Right kidney (tissue), 1 donor: Measurements from ENCODE around the gene MNS1.
"Not testable (repeated sequence)": the region's sequence is repeated elsewhere in the genome, so short reads cannot be mapped to it uniquely, and the experiment has no call there.

Experiments used
- DNase-seq: peaks from one replicate; pipeline ENCODE4 v3.0.0-alpha.2; 2016

MNS1 gene

DNA sequence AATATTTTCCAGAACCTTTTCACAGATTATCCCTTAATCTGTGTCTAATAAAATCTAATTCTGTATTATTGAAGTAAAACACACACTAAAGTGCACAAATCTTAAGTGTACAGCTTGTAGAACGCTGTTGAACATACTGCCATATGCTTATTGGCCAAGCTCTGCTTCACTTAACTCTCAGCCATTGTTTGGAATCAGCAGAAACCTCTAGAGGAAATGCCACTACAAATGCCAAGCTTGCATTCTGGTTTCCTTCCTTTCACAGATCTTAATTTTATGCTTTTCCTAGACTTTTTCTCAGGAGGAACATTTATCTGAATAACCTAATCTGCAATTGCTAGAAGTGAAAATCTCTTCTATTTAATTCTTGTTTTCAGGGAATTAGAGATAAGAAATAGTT is 10.1 kb downstream of the MNS1 start:
- DNase-seq = no peak

DNA sequence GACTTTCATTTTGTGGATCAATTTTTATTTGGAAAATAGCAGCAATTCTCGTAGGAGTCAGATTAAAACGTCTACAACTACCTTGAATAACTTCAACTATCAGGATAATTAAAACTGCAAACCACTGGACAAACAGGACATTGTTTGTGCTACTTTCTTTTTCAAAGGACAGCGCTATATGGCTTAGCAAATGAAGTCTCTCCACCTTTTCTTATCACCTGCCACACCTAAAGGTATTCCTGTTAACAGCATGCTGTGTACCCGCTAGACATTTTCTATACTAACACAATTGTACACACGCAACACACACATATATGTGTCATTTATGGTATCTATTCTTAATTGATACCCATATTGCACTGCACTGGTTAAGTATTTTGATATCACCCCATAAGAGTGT is 19.2 kb downstream of the MNS1 start:
- no peak for DNase-seq

DNA sequence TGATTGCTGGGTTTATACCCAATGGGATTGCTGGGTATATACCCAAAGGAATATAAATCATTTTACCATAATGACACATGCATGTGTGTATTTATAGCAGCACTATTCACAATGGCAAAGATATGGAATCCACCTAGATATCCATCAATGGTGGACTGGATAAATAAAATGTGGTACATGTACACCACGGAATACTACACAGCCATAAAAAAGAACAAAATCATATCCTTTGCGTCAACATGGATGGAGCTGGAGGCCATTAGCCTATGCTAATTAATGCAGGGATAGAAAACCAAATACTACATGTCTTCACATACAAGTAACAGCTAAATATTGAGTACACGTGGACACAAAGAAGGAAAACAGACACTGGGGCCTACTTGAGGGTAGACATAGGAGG is 22.6 kb downstream of the MNS1 start:
- no peak for DNase-seq

DNA sequence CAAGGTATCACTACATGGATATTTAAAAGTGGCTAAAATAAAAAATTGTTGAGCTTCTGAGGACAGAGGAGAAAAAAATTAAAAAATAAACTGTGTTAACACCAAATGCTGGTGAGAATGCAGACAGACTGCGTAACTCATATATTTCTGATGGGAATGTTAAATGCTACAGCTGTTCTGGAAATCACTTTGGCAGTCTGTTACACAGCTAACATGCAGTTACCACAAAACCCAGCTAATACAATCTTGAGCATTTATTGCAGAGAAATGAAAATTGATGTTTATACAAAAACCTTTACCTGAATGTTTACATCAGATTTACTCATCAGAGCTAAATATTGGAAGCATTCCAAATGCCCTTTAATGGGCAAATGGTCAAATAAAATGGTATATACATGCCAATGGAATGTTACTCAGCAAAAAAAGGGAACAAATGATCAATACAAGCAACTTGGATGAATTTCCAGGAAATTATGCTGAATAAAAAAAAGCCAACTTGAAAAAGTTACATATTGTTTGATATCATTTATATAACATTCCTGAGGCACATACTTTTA is 24.6 kb downstream of the MNS1 start:
- DNase-seq = no peak

DNA sequence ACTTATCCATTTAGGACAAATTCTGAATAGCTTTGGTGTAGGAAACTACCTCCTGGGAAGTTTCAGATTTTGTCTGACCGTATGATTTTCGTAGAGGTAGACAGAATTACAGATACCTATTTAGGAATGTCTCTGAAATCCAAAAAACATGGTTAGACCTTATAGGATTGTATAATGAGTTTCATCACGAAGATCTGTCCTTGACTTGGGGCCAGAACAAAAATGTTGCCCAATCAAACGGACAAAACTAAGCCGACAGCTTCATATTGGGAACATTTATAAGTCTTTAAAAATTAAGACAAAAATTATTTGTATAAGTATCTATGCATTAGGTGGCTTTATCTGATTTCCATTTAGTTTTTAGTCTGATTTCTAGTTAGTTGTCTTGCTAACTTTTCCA is 32.6 kb downstream of the MNS1 start:
- no peak for DNase-seq

DNA sequence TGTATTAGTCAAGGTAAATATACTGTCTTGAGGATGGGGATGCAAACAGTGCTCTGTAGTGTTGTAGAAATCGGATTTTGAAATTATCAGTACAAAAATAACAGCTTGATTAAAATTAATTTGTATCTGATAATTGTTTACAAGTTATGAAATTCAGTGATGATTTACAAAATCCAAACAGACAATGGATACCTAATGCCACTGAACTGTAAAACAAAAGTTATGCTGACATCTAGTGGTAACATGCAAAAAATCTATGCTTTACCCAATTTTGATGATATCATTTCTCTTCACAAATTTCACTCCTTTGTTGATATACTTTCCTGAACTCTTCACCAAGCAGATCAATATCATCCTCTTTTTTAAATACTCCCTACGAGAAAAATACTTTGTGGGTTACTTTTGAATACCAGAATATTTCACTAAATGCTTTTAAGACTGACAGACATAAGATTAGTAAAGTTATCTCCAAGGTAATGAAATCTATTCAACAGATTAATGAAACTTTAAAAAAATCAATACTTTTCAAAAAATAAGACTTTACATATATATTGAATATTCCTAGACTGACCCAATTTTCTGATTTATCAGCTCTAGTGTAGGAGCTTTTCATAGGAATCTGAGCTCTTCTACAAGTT is 36.0 kb downstream of the MNS1 start:
- no peak for DNase-seq

DNA sequence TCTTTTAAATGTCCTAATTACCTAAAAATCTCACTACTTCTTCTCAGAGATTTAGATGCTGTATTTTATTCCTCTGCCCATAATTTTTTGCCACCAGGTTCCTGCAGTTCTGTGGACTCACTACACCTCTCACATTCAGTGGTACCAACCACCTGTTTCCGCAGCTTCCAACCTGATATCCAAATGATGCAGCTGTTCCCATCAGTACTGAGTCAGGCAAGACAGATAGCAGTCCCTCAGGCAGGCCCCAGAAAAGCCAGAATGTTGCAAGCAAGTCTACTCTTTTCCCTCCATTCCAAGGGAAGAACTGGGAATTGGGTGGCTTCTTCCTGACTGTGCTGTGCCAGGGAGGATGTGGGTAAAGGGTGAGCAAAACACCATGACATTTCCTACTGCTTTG is 39.0 kb downstream of the MNS1 start:
- no peak for DNase-seq

DNA sequence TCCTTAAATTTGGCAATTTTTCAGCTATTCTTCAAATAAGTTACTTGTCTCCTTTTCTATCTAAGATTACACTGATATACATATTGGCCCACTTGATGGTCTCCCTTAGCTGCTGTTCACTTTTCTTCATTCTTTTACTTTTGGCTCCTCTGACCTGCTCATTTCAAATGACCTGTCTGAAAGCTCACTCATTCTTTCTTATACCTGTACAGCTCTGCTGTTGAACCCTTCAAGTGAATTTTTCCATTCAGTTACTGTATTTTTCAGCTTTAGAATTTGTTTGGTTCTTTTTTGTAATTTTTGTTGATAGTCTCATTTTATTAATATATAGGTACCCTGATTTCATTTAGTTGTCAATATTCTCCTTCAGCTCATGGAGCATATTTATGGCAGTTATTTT is 39.7 kb downstream of the MNS1 start:
- DNase-seq = no peak

DNA sequence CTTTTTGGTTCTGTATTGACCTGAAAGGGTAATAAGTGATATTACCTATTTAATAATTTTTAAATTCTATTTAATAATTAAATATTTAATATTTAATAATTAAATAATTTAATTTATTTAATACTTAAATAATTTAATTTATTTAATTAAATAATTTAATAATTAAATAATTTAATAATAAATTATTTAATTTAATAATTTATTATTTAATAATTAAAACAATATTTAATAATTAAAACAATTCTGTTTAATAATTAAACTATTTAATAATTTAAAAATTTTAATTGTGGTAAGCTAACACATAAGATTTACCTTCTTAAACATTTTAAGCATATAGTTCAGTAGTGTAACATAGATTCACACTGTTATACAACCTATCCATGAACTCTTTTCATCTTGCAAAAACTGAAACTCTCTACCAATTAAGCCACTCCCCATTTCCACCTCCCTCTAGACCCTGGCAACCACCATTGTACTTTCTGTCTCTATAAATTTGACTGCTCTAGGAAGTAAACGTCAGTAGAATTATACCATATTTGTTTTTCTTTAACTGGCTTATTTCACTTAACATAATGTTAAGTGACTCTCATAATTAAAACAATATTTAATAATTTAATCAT is 51.7 kb downstream of the MNS1 start:
- DNase-seq = not testable (repeated sequence)

DNA sequence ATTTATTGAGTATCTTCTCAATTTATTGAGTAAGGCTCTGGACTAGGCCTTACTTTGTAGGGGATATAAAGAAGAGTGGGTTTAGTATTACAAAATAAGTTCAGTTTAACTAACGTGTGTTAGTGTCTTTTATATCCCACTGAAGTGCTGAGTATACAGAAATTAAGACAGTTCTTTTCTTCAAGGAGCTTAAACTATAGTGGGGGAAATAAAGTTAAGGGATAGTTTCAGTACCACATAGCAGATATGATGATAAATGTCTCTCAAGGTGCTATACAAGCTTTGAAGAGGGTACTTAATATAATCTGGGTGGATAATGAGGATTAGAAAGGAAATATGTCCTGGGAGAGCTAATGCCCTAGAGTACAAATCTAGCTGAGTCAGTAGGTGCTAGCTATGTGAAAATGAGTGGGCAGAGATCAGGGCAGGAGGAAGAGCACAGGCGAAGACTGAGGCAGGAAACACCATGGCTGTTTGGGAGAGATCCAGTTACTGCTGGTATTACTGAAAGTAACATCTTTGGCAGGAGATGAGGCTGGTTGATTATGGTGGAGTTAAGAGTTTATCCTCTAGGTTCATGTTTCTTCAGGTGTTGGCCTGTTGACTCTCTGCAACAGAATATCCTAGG is 53.7 kb downstream of the MNS1 start:
- DNase-seq = no peak

DNA sequence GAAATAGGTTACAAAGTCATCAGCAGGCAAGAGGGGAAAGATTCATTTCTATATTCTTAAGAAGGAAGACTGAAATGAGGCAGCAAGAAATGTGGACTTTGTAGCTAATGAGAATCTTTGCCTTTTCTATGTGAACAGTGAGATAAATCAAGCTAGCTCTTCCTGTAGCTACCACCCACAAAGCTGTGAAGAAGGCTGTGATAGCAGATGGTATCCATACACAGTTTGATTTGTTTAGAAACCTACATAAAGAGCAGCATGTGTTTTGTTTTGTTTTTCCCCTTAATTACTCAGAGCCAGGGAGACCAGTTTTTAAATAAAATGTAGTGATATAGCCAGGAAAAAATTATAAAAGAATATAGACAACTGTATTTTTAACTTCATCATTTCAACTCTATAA is 54.2 kb downstream of the MNS1 start:
- no peak for DNase-seq

DNA sequence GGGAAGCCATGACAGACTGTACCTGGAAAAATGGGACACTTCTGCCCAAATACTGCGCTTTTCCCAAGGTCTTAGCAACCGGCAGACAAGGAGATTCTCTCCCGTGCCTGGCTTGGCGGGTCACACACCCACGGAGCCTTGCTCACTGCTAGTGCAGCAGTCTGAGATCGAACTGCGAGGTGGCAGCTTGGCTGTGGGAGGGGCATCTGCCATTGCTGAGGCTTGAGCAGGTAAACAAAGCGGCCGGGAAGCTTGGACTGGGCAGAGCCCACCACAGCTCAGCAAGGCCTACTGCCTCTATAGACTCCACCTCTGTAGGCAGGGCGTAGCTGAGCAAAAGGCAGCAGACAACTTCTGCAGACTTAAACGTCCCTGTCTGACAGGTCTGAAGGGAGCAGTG is 65.7 kb downstream of the MNS1 start:
- DNase-seq = not testable (repeated sequence)

DNA sequence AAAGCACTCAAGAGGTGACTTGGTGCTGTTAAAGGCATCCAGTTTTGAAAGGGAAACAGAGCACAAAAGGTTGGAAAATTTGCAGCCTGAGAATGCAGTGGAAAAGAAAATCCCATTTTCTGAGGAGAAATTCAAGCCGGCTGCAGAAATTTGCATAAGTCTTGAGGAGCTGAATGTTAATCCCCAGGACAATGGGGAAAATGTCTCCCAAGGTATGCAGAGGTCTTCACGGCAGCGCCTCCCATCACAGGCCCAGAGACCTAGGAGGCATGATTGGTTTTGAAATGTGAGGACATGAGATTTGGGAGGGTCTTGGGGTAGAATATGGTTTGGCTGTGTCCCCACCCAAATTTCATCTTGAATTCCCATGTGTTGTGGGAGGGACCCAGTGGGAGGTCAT is 67.6 kb downstream of the MNS1 start:
- DNase-seq = not testable (repeated sequence)

DNA sequence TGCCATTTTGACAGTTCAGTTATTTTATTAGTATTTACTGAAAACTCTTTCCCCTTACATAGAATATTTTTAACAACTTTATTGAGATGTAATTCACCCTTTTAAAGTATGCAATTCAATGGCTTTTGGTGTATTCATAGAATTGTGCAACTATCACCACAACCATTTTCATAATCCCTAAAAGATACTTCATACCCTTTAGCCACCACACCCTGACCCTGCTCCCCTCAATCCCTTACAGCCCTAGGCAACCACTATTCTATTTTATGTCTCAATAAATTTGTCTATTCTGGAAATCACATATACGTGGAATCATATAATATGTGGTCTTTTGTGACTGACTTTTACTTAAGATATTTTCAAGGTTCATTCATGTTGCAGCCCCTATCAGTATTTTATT is 70.0 kb downstream of the MNS1 start:
- no peak for DNase-seq

DNA sequence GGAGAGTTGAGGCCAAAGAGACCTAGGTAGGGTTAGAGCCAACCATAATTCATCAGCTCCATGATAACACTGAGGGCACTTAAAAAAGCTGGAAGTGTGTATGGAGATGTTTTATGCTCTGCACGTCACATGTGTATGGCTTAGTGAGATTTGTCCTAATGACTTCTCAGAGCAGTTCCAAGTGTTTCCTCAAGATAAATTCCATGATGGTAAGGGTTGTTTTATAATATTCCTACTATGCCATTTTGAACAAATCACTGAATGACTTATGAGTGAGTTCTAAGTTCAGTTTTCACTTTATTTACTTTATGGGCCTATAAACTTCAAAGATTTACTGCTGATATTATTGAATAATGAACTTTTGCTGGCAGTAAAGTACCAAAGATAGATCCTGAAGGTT is 71.7 kb downstream of the MNS1 start:
- no peak for DNase-seq

DNA sequence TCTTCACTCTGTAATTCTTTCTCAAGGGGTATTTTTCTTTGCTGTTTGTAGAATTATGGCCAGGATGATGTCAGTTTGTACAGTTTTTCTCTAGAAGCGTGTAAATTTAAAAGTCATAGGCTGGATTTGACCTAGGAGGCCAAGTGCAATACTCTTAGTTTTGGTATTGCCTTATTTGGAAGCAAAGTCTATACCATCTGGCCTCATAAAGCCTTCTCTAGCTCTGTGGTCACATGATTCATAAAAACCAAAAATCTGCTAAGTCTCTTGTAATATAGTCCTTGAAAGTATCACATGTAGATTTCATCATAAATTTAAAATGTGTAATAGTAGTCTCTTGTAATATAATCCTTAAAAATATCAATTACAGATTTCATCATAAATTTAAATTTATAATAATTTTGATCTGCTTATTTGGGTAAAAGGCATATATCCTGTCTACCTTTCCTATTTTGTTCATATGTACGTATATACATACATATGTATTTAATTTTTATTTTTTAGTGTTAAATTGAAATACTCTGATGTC is 74.1 kb downstream of the MNS1 start:
- no peak for DNase-seq

DNA sequence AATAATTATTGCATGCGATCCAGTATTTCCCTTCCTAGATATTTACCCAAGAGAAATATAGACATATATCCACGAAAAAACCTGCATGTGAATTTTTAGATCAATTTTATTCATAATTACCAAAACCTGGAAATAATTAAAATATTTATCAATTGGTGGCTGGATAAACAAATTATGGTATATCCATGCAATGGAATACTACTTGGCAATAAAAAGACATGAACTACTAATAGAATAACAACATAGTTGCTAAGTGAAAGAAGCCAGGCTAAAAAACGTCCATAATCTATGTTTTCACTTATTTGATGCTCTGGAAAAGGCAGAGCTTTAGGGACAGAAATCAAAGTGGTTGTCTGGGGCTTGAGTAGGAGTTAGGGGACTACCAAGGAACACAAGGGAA is 79.0 kb downstream of the MNS1 start:
- no peak for DNase-seq

DNA sequence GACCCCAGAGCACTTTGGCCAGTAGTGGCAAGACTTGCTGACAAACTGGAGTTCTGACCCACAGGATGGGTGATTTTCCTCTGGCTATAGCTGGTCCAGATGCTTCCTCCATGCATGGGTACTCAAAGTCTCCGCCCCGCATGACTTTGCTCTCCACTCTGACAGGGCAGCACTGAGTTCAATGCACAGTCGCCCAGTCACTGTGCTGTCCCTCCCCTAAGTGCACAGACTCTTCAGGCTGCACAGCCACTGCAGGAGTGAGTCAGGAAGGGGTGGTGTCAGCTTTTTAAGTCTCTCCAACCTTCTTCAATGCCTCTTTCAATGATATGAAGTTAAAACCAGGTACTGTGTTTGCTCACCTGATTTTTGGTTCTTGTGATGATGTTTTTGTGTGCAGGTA is 81.9 kb downstream of the MNS1 start:
- no peak for DNase-seq
